Left ventricle myocardium superior (tissue), 1 donor: Measurements from ENCODE around the gene MAS1. TPM values are rescaled to one million over a fixed set of nuclear protein-coding genes. Genes with fewer than 3 reads are reported as not detected.
"Not testable (repeated sequence)": the region's sequence is repeated elsewhere in the genome, so short reads cannot be mapped to it uniquely, and the experiment has no call there.

Experiments
- ATAC-seq: fragments of 200-7000 bp; cut with Tn5 transposase; one replicate; pipeline ENCODE4 v1.9.1; 2020; ENCODE audit warnings: mild to moderate bottlenecking, moderate library complexity
- DNase-seq: peaks from one replicate; pipeline ENCODE4 v3.0.0-alpha.2; 2020
- intact Hi-C: fragments of 100-400 bp; cut with micrococcal nuclease; formaldehyde crosslinking; loops from one replicate; pipeline ENCODE4 v1.11.0; 2022
- total RNA-seq: library from RNA; stranded (reverse); fragmentation: NEBNext Ultra II Directional; extraction: Animal tissue kit (Norgen Biotek cat#: 25700); gene quantifications from one replicate; pipeline ENCODE4 v1.2.1, GENCODE V29; 2021
- donor health status: DM: no; HTN: yes; CAD: no; lungs with severe emphysema.

Gene MAS1
- total RNA-seq, 1 donor from 2014 or later = not detected

- ATAC-seq = no peak
- intact Hi-C loops = no loop called here
- DNase-seq = no peak
These were observed 19.6 kb downstream of the MAS1 start for GRCh38 chr6:159910342-159910741.

- DNase-seq (no peak), ATAC-seq (no peak)
- intact Hi-C loops = no loop called here
These were observed 22.6 kb downstream of the MAS1 start for GRCh38 chr6:159913375-159913774.

DNA sequence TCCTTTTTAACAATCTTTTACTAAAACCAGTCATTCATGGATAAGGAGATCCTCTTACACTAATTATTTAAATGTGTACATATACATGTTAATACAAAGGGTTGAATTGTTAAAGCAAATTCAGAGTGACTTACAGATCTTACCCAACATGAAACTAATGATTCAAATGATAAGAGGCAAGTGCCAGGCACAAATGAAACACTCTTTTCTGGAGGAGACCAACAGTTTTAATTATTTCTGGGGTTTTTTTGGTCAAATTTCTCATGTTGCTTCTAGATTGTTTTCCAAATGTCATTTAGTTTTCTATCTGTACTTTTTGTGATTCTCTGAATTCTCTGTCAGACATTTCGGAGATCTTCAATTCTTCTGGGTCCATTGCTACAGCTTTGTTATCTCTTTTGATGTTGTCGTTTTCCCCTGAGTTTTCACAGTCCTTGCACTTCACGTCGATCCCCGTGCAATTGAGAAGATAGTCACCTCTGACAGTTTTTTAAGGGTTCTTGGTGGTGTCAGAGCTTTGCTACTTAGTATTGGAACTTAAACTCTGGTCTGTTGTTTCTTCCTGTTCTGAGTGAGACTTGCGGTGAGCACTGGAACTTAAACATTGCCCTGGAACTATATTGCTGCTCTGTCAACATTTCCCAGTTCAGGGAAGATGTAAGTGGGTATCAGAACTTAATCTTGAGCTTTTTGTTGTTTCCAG, 23.2 kb downstream of the MAS1 start:
- DNase-seq (no peak), ATAC-seq (no peak)
- intact Hi-C loops = no loop called here

GRCh38 chr6:159914565-159914923, 23.8 kb downstream of the MAS1 start:
- intact Hi-C loops = no loop called here
- no peak for ATAC-seq
- no peak for DNase-seq

GRCh38 chr6:159915397-159915796, 24.6 kb downstream of the MAS1 start:
- no peak for ATAC-seq
- intact Hi-C loops = no loop called here
- no peak for DNase-seq

GRCh38 chr6:159916237-159916636, 25.4 kb downstream of the MAS1 start:
- ATAC-seq (no peak), DNase-seq (no peak)

GRCh38 chr6:159916752-159917151, 26.0 kb downstream of the MAS1 start:
- DNase-seq (no peak), ATAC-seq (no peak)
- intact Hi-C loops = no loop called here

More at GRCh38 chr6:159916237-159916636, 25.4 kb downstream of the MAS1 start:
- intact Hi-C loops = no loop called here

DNA sequence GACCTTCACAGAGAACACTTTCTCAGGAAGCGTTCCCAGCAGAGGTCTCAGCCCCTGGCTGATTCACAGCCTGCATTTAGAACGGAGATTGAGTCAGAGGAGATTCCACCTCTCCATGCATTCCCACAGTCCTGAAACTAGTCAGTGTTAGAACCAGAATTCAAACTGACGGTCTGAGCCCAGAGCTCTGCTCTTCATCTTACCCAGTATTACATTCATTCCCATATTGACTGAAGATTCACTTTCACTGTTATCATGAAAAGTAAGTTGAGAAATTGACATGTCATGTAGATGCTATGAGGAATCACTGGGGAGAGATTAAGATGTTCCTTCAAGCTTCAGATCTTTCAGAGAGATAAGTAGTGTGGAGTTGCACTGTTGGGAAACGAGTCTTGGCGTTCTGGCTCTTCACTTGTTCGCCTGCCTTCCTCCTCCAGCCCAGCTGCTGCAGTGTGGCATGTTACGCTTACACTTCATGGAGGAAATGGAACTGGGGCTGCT, 28.3 kb downstream of the MAS1 start:
- ATAC-seq = no peak
- intact Hi-C loops = no loop called here

GRCh38 chr6:159919800-159920199, 29.0 kb downstream of the MAS1 start:
- no peak for ATAC-seq
- no peak for DNase-seq
- intact Hi-C loops = no loop called here

More for the DNA sequence above, 28.3 kb downstream of the MAS1 start:
- no peak for DNase-seq

DNA sequence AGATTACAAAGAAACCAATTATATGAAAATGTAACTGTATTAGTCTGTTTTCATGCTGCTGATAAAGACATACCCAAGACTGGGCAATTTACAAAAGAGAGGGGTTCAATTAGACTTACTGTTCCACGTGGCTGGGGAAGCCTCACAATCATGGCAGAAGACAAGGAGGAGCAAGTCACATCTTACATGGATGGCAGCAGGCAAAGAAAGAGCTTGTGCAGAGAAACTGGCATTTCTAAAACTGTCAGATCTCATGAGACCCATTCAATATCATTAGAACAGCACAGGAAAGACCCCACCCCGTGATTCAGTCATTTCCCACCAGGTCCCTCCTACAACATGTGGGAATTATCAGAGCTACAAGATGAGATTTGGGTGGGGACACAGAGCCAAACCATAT, 33.4 kb downstream of the MAS1 start:
- ATAC-seq, intact Hi-C loops, DNase-seq: not testable (repeated sequence)

DNA sequence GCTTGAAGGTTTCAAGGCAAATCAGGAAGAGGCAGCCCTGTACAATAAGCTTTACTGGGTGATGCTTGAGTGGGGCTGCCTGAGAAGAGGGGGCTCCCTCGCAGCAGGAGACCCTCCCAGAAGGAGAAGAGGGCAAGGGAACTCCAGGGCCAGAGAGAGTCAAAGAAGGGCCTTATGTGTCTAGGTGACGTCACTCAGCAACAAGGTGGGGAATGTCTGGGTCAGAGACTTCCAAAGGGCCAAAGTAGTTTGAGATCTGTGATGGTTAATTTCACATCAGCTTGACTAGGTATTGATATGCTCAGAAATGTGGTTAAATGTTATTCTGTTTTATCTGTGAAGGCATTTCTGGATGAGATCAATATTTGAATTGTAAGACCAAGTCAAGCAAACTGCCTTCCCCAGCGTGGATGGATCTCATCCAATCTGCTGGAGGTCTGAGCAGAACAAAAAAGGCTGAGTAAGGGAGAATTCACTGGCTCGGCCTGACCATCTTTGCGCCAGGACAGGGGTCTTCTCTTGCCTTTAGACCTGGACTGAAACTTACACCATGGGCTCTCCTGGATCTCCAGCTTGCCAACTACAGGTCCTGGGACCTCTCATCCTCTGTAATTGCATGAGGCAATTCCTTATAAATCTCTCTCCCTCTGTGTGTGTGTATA, 35.9 kb downstream of the MAS1 start:
- ATAC-seq = no peak
- intact Hi-C loops = no loop called here

GRCh38 chr6:159929819-159930218, 39.0 kb downstream of the MAS1 start:
- intact Hi-C loops = no loop called here
- DNase-seq (peak; percentile 33), ATAC-seq (no peak)

More for the DNA sequence above, 35.9 kb downstream of the MAS1 start:
- no peak for DNase-seq

DNA sequence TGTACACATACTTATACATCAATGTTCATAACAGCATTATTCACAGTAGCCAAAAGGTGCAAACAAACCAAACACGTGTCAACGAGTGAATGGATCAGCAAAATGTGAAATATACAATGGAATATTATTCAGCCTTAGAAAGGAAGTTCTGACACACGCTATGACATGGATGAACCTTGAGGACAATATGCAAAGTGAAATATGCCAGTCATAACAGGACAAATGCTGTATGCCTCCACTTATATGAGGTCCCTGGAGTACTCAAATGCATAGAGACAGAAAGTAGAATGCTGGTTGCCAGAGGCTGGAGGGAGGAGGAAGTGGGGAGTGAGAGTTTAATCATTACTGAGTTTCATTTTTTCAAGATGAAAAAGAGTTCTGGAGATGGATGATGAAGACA, 40.3 kb downstream of the MAS1 start:
- intact Hi-C loops = no loop called here
- ATAC-seq = no peak
- DNase-seq = no peak

GRCh38 chr6:159931846-159932245, 41.1 kb downstream of the MAS1 start:
- ATAC-seq = no peak
- intact Hi-C loops = no loop called here
- DNase-seq = no peak

DNA sequence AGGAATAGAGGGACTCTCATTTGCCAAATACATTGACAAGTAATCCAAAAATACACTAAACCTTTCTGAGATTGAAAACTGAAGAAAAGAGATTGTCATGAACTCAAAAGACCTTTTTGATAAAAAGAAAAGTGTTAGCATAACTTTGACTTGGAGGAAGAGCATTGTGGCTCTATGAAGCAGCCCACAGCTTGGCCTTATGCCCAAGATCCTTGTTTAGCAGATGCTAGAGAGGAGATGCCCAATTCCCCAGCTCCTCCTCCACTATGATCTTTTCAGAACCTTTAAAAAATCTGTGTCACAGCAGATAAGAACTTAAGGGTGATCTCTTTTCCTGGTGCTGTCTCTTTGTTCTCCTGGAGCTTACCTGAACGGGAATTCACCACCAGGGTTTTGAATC, 42.3 kb downstream of the MAS1 start:
- ATAC-seq (no peak), DNase-seq (no peak)
- intact Hi-C loops = no loop called here

DNA sequence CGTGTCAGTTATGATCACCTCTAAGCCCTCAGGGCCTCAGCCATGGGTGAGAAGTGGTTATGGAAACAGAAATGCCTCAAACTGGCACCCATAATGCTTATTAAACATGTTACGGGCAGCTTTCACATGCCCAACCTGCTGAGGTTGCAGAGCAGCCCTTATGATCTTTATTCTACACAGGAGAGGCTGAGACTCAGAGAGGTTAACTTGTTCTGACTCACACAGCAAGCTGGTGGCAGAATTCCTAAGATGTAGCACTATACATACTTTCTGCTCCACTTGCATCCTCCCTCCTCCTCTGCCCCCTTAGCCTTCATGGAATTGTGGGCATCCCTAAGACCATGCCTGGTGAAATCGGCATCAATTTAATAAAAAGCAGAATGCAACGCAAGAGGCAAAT, 43.4 kb downstream of the MAS1 start:
- intact Hi-C loops = no loop called here
- ATAC-seq (no peak), DNase-seq (no peak)

DNA sequence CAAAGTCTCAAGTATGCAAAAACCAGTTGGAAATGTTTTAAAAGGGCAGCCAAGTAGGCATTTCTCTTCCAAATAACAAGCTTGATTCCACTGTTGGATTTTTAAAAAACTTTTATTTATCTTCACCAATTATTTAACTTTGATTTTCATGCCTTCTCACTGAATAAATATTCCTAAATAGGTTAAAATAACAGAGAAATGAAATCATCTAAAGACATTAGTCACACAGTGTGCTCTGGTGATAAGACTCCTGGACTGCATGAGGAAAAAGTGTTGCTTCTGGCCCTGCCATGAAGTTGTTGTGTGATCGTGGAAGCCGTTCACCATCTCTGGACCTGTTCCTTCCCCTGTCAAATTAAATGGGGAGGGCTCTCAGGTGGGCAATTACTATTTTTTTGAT, 44.3 kb downstream of the MAS1 start:
- ATAC-seq = peak; percentile 56
- intact Hi-C loops = no loop called here
- no peak for DNase-seq

DNA sequence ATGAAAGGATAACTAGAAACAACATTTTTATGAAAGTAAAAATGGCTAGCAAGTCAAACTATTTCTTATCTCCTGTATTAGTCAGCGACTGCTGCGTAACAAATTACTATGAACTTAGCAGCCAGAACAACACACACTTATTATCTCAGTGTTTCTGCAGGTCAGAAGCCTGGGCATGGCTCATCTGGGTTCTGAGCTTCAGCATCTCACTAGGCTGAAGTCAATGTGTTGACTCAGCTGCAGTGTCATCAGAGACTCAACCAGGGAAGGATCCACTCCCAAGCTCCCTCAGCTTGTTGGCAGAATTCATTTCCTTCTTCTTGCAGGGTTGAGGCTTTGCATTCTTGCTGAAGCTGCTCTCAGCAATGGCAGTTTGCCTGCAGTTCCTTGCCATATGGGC, 44.8 kb downstream of the MAS1 start:
- ATAC-seq (peak; percentile 48), DNase-seq (no peak)
- intact Hi-C loops = no loop called here

GRCh38 chr6:159939591-159940016, 48.8 kb downstream of the MAS1 start:
- ATAC-seq (peak; percentile 77), DNase-seq (peak; percentile 58)
- intact Hi-C loops = loop anchor here (10.0 kb wide), 1 partner anchor 85 kb away; no protein-coding TSS in a partner anchor
